Small intestine (tissue), 7 donors: ENCODE data around the gene POMT1. TPM values are rescaled to one million over a fixed set of nuclear protein-coding genes. Genes with fewer than 3 reads are reported as not detected.
A peak's percentile ranks its signal among the peaks of the same experiment; 100 is the strongest.
"Not testable (repeated sequence)": the region's sequence is repeated elsewhere in the genome, so short reads cannot be mapped to it uniquely, and the experiment has no call there.

ENCODE experiments used
- DNase-seq, 2 donors: peaks; one replicate each; pipeline versions ENCODE4 v3.0.0 to v3.0.0-alpha.2; 2013
- FAIRE-seq: peaks from 2 replicates; lab custom pipeline; 2012; peaks lifted over from hg19 to GRCh38; lab: Jason Lieb, UNC
- H3K27ac ChIP-seq, 3 donors: one replicate each; pipeline ENCODE4 v1.5.1; 2013; ENCODE audit warnings: low read length in 2 of 3, mild to moderate bottlenecking in 2 of 3, control low read depth in 1 of 3, inconsistent platforms in 1 of 3, low read depth in 1 of 3, moderate library complexity in 1 of 3
- H3K27me3 ChIP-seq, 3 donors: one replicate each; pipeline ENCODE4 v1.6.1; 2013; ENCODE audit warnings: low read length in 3 of 3, inconsistent platforms in 1 of 3; ENCODE audit not compliant: control insufficient read depth in 3 of 3, insufficient read depth in 3 of 3
- H3K36me3 ChIP-seq, 3 donors: one replicate each; pipeline ENCODE4 v1.6.1; 2013; ENCODE audit warnings: low read length in 3 of 3, inconsistent platforms in 1 of 3, low read depth in 1 of 3, mild to moderate bottlenecking in 1 of 3, moderate library complexity in 1 of 3; ENCODE audit not compliant: control insufficient read depth in 3 of 3, insufficient read depth in 2 of 3
- H3K4me1 ChIP-seq, 3 donors: one replicate each; pipeline ENCODE4 v1.6.1; 2013; ENCODE audit warnings: low read length in 2 of 3, inconsistent platforms in 1 of 3, low read depth in 1 of 3, mild to moderate bottlenecking in 1 of 3, moderate library complexity in 1 of 3; ENCODE audit not compliant: control insufficient read depth in 3 of 3, insufficient read depth in 2 of 3
- H3K4me3 ChIP-seq, 3 donors: one replicate each; pipeline ENCODE4 v1.5.1; 2013; ENCODE audit warnings: low read length in 3 of 3, control low read depth in 1 of 3, inconsistent platforms in 1 of 3, low read depth in 1 of 3, mild to moderate bottlenecking in 1 of 3, moderate library complexity in 1 of 3
- H3K9me3 ChIP-seq, 2 donors: one replicate each; pipeline ENCODE4 v1.6.1; 2013; ENCODE audit warnings: low read depth in 1 of 2, low read length in 1 of 2; ENCODE audit not compliant: control insufficient read depth in 2 of 2, insufficient read depth in 1 of 2
- WGBS, 3 donors: extraction: QIAGEN DNeasy Blood & Tissue Kit; methylation state at CpG; one replicate each; pipeline ENCODE4 v1.1.7; 2013; 5-methylcytosine and 5-hydroxymethylcytosine counted together
- polyA plus RNA-seq, 4 donors: library from polyadenylated mRNA; stranded (reverse) in 3 of 4; unstranded in 1 of 4; fragments of 200-250 nt in 3 of 4; fragments of 120-200 nt in 1 of 4; gene quantifications; one replicate each; pipeline versions ENCODE4 v1.2.1 to v1.2.3, GENCODE V29; 2013
- donor health status: healthy with polysubstance abuse.
- donor health status: control.
- donor health status: control.
- donor health status: Bipolar disorder and iron deficiency.
- donor health status: healthy.

Gene POMT1
- polyA plus RNA-seq, 4 donors = 15.0 to 53.2 (median 35.5) TPM

DNA sequence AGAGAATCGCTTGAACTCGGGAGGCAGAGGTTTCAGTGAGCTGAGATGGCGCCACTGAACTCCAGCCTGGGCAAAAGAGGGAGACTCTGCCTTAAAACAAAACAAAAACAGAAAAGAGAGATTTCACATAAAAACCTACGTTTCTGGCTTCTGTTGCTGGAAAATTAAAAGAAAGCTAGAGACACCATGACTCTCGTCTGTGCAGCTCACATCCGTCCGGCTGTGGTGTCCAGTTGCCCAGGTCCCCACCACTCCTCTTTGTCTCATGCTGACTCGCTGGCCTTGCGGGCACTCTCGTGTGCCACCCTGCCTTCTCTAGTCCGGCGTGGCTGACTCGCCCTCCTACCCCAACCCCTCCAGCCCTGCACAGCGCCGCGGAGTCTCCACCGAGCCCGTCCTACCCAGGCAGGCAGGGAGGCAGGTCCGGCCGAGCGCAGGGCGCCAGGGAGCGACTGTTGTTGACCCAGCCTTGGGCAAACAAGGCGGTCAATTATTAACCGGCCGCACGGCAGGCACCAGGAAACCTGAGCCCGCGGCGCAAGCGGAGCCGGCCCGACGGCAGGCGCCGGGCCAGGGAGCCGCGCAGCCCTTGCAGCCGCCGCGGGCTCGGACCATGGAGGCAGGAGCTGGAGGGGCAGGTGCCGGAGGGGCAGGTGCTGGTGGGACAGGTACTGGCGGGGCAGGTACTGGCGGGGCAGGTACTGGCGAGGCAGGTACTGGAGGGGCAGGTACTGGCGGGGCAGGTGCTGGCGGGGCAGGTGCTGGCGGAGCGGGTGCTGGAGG lies 42.5 kb downstream of the POMT1 start, which contains the start of gene PRRT1B:
TSS of gene PRRT1B (plus strand) at position 521 of the 783 bp plus-strand sequence. CDS start at position 614, 93 bp downstream.
- FAIRE-seq (no peak), DNase-seq (peak; percentile 90 to 96)
- peaks cover 4 to 26% of the 10 kb centered on the region in 2 donors for H3K9me3 ChIP-seq
- peaks cover 4 to 41% (median 20%) of the 10 kb centered on the region in 3 donors for H3K27me3 ChIP-seq
- 7 to 19% (median 18%) methylated on average over 37 to 50 of the region's 50 CpGs for WGBS, 3 donors
- peaks cover 0 to 8% (median 4%) of the 10 kb centered on the region in 3 donors for H3K4me1 ChIP-seq
- peak within 1 kb of the TSS in 2 of 3 donors; percentile 29 to 48 for H3K4me3 ChIP-seq
- no peaks in the 10 kb centered on the region for H3K36me3 ChIP-seq
- peak within 1 kb of the TSS in 1 of 3 donors; percentile 20 for H3K27ac ChIP-seq

DNA sequence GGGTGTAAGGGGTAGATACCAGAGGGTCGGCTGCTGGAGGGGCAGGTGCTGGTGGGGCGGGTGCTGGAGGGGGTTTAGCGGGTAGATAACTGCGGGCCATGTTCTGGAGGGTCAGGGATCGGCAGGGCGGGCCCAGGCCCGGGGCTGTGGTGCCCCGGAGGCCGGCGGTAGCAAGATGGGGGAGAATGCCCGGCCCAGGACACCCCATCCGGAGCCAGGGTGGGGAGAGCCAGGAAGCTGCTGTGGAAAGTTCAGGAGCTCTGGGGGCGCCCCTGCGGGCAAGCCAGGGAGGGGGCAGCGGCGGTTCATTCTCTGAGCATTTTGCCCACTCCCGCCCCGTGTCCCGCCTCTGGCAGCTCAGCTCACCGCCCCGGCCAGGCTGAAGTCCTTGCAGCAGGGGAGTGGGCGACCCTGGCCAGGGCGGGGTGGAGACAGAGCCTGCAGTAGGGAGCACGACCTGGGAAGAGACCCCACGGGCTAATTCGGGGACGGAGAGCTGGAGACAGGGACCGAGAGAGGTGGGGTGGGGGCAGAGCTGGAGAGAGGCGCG lies 43.1 kb downstream of the POMT1 start:
- Histone ChIP-seq H3K4me1 (peaks cover 0 to 8% (median 4%) of the 10 kb centered on the region in 3 donors), H3K27me3 (peaks cover 4 to 41% (median 20%) of the 10 kb centered on the region in 3 donors), H3K4me3 (peak overlapping the region in 2 of 3 donors; percentile 29 to 48), H3K36me3 (no peaks in the 10 kb centered on the region), H3K9me3 (peaks cover 4 to 26% of the 10 kb centered on the region in 2 donors), H3K27ac (no peak overlapping the region)
- WGBS, 3 donors = 3 to 5% (median 3%) methylated on average over 18 to 30 of the region's 30 CpGs
- FAIRE-seq = no peak
- peak in 1 of 2 donors; percentile 33 for DNase-seq

- 1 to 3% (median 2%) methylated on average over 44 to 49 of the region's 49 CpGs for WGBS, 3 donors
- Histone ChIP-seq H3K27ac (no peak overlapping the region), H3K27me3 (peaks cover 4 to 41% (median 20%) of the 10 kb centered on the region in 3 donors), H3K9me3 (peaks cover 4 to 26% of the 10 kb centered on the region in 2 donors), H3K4me1 (peaks cover 0 to 8% (median 4%) of the 10 kb centered on the region in 3 donors), H3K4me3 (peak overlapping the region in 2 of 3 donors; percentile 29 to 48), H3K36me3 (no peaks in the 10 kb centered on the region)
- DNase-seq (peak in 1 of 2 donors; percentile 57), FAIRE-seq (no peak)
Observed at GRCh38 chr9:131546336-131547084, 43.8 kb downstream of the POMT1 start.

GRCh38 chr9:131549186-131549585 lies 46.5 kb downstream of the POMT1 start:
- not testable (repeated sequence) for DNase-seq
- 83 to 92% (median 88%) methylated on average over 10 of the region's 10 CpGs for WGBS, 3 donors

GRCh38 chr9:131550465-131550864 lies 47.7 kb downstream of the POMT1 start:
- DNase-seq, FAIRE-seq, H3K4me1 ChIP-seq, H3K27ac ChIP-seq, H3K4me3 ChIP-seq, H3K9me3 ChIP-seq, H3K36me3 ChIP-seq: not testable (repeated sequence)
- WGBS, 3 donors = 74 to 88% (median 76%) methylated on average over 8 of the region's 8 CpGs
- peaks cover 4 to 44% (median 27%) of the 10 kb centered on the region in 3 donors for H3K27me3 ChIP-seq

More at GRCh38 chr9:131549186-131549585, 46.5 kb downstream of the POMT1 start:
- H3K4me1 ChIP-seq, H3K36me3 ChIP-seq, H3K4me3 ChIP-seq, H3K27ac ChIP-seq, H3K9me3 ChIP-seq, FAIRE-seq: not testable (repeated sequence)
- peaks cover 4 to 48% (median 31%) of the 10 kb centered on the region in 3 donors for H3K27me3 ChIP-seq

DNA sequence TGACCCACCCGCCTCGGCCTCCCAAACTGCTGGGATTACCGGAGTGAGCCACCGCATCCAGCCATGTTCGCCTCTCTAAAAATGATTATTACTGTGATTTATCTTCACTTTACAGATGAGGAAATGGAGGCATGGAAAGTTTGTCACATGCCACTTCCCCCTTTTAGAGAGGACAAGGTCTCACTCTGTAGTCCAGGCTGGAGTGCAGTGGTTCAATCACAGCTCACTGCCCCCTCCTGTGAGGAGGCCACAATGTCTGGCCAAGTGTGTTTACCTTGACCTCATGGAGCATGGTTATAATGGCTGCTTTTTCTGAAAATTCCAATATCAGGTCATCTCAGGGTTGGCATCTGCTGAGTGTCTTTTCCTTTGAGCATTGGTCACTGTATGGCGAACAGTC lies 49.3 kb downstream of the POMT1 start:
- WGBS, 3 donors = 80 to 92% (median 86%) methylated on average over 6 of the region's 6 CpGs

DNA sequence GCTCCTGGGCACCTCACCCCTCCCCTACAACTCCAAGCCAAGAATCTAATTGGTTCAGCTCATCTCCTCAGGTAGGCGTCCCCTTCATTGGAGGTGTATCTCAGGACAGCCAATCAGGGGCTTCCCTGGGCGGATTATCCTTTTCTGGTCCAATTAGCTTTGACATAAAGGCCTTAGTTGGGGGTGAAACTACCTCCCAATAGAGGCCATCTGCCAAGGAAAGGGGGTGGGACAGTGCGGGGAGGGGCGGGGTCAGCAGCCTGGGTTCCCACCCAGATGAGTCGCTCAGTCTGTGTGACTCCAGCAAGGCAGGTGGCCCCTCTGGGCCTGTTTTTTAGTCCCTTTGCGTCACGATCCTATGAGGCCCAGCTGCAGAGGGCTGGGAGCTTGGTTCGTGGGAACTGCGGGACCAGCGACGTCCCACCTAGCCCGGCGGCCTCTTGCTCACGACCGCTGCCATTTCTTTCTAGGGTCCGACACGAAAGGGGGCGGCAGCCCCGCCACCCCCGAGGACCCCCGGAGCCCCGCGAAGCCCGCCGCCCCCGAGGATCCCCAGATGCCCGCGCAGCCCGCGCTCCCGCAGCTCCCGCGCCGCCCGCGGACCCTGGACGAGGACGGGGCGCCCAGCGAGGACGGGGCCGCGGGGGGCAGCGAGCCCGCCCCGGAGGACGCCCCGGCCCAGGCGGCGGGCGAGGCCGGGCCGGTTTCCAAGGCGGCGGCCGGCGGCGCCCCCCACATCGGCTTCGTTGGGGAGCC lies 51.5 kb downstream of the POMT1 start:
- H3K27ac ChIP-seq = no peak overlapping the region

More for the DNA sequence above, 49.3 kb downstream of the POMT1 start:
- Histone ChIP-seq H3K4me1 (no peaks in the 10 kb centered on the region), H3K27me3 (peaks cover 0 to 33% (median 18%) of the 10 kb centered on the region in 3 donors), H3K4me3 (no peak overlapping the region), H3K9me3 (peaks cover 0 to 5% of the 10 kb centered on the region in 2 donors), H3K27ac (no peak overlapping the region), H3K36me3 (peaks cover 0 to 3% (median 0%) of the 10 kb centered on the region in 3 donors)
- FAIRE-seq = no peak
- DNase-seq = no peak

More for the DNA sequence above, 51.5 kb downstream of the POMT1 start:
- no peaks in the 10 kb centered on the region for H3K4me1 ChIP-seq
- H3K4me3 ChIP-seq = no peak overlapping the region
- H3K9me3 ChIP-seq = peaks cover 0 to 5% of the 10 kb centered on the region in 2 donors
- peaks cover 0 to 6% (median 0%) of the 10 kb centered on the region in 3 donors for H3K36me3 ChIP-seq
- peaks cover 0 to 21% (median 13%) of the 10 kb centered on the region in 3 donors for H3K27me3 ChIP-seq
- WGBS, 3 donors = 47 to 92% (median 72%) methylated on average over 42 to 60 of the region's 60 CpGs
- FAIRE-seq (no peak), DNase-seq (no peak)
